ENCODE measurements around the gene MAP3K7. TPM values are rescaled to one million over a fixed set of nuclear protein-coding genes. Genes with fewer than 3 reads are reported as not detected.

MAP3K7 gene
- total RNA-seq, 1 experiment from 2014 or later = 32.6 TPM

GRCh38 chr6:90605749-90606340 lies 19.0 kb upstream of the MAP3K7 start:
- ChIA-PET CTCF (no interaction called here), POLR2A (interaction anchor here (1.5 kb wide), 1 partner anchor 13 kb away, joined by 3 read pairs; no protein-coding TSS in a partner anchor)
- Mint-ChIP-seq H3K4me1 (ENCODE audit: insufficient read depth, unreplicated experiment) (no peaks in the 10 kb centered on the region), H3K27ac (ENCODE audit: low read depth, unreplicated experiment) (no peak overlapping the region), H3K36me3 (ENCODE audit: insufficient read depth, unreplicated experiment) (no peaks in the 10 kb centered on the region), H3K4me3 (ENCODE audit: unreplicated experiment) (no peak overlapping the region), H3K9me3 (ENCODE audit: unreplicated experiment) (no peaks in the 10 kb centered on the region), H3K27me3 (ENCODE audit: insufficient read depth, unreplicated experiment) (peaks cover 98% of the 10 kb centered on the region)
- BruUV-seq (replicated peaks) = no TSS peak
- TF ChIP-seq CTCF (IDR thresholded peaks at IDR 0.05; ENCODE audit: unreplicated experiment) = no peak
- intact Hi-C loops (cut with micrococcal nuclease) = no loop called here
- DNase-seq (ENCODE audit: unreplicated experiment) = no peak

- no peak overlapping the region for H3K4me3 Mint-ChIP-seq (ENCODE audit: unreplicated experiment)
- peaks cover 96% of the 10 kb centered on the region for H3K27me3 Mint-ChIP-seq (ENCODE audit: insufficient read depth, unreplicated experiment)
- CTCF ChIA-PET = interaction anchor here (0.9 to 1.3 kb wide), 2 partner anchors 8 to 10 kb away, joined by 3 read pairs; no protein-coding TSS in a partner anchor
- POLR2A ChIA-PET = interaction anchor here (0.6 to 1.5 kb wide), 2 partner anchors 12 to 278 kb away, joined by 3 read pairs; no protein-coding TSS in a partner anchor
- no peaks in the 10 kb centered on the region for H3K4me1 Mint-ChIP-seq (ENCODE audit: insufficient read depth, unreplicated experiment)
- no peak for DNase-seq (ENCODE audit: unreplicated experiment)
- no peak for TF ChIP-seq CTCF (IDR thresholded peaks at IDR 0.05; ENCODE audit: unreplicated experiment)
- BruUV-seq (replicated peaks) = no TSS peak
- no peak overlapping the region for H3K27ac Mint-ChIP-seq (ENCODE audit: low read depth, unreplicated experiment)
- intact Hi-C loops (cut with micrococcal nuclease) = no loop called here
- H3K36me3 Mint-ChIP-seq (ENCODE audit: insufficient read depth, unreplicated experiment) = no peaks in the 10 kb centered on the region
- H3K9me3 Mint-ChIP-seq (ENCODE audit: unreplicated experiment) = no peaks in the 10 kb centered on the region
Observed at GRCh38 chr6:90604546-90604945, 17.7 kb upstream of the MAP3K7 start.

GRCh38 chr6:90599151-90599550 lies 12.3 kb upstream of the MAP3K7 start:
- Mint-ChIP-seq H3K27ac (ENCODE audit: low read depth, unreplicated experiment) (no peak overlapping the region), H3K4me3 (ENCODE audit: unreplicated experiment) (no peak overlapping the region), H3K9me3 (ENCODE audit: unreplicated experiment) (no peaks in the 10 kb centered on the region), H3K4me1 (ENCODE audit: insufficient read depth, unreplicated experiment) (no peaks in the 10 kb centered on the region), H3K27me3 (ENCODE audit: insufficient read depth, unreplicated experiment) (peaks cover 82% of the 10 kb centered on the region), H3K36me3 (ENCODE audit: insufficient read depth, unreplicated experiment) (no peaks in the 10 kb centered on the region)
- no peak for DNase-seq (ENCODE audit: unreplicated experiment)
- TF ChIP-seq CTCF (IDR thresholded peaks at IDR 0.05; ENCODE audit: unreplicated experiment) = no peak
- ChIA-PET CTCF (no interaction called here), POLR2A (interaction anchor here (0.7 kb wide), 1 partner anchor 51 kb away, joined by 3 read pairs; no protein-coding TSS in a partner anchor)
- intact Hi-C loops (cut with micrococcal nuclease) = no loop called here
- BruUV-seq (replicated peaks) = no TSS peak

- intact Hi-C loops (cut with micrococcal nuclease) = no loop called here
- H3K27me3 Mint-ChIP-seq (ENCODE audit: insufficient read depth, unreplicated experiment) = peaks cover 82% of the 10 kb centered on the region
- no peak overlapping the region for H3K27ac Mint-ChIP-seq (ENCODE audit: low read depth, unreplicated experiment)
- TF ChIP-seq CTCF (IDR thresholded peaks at IDR 0.05; ENCODE audit: unreplicated experiment) = no peak
- H3K36me3 Mint-ChIP-seq (ENCODE audit: insufficient read depth, unreplicated experiment) = no peaks in the 10 kb centered on the region
- H3K9me3 Mint-ChIP-seq (ENCODE audit: unreplicated experiment) = no peaks in the 10 kb centered on the region
- no peaks in the 10 kb centered on the region for H3K4me1 Mint-ChIP-seq (ENCODE audit: insufficient read depth, unreplicated experiment)
- no TSS peak for BruUV-seq (replicated peaks)
- POLR2A ChIA-PET = no interaction called here
- CTCF ChIA-PET = no interaction called here
- H3K4me3 Mint-ChIP-seq (ENCODE audit: unreplicated experiment) = no peak overlapping the region
- DNase-seq (ENCODE audit: unreplicated experiment) = no peak
Observed at GRCh38 chr6:90598192-90598951, 11.5 kb upstream of the MAP3K7 start.

Data from MCF 10A (cell line).